PC-9 (cell line): Measurements from ENCODE around the gene DAAM1.

Experiments used
- CTCF ChIP-seq: fragments of 200-600 bp; sonication (generic); conservative IDR thresholded peaks from 2 replicates; pipeline ENCODE4 v1.6.1; 2017; ENCODE audit warnings: mixed run types, antibody characterized with exemption, mild to moderate bottlenecking, moderate library complexity
- EZH2 ChIP-seq: fragments of 200-600 bp; sonication (generic); IDR thresholded peaks from 2 replicates; pipeline ENCODE4 v1.8.0; 2017; ENCODE audit warnings: antibody characterized with exemption, low read depth

DNA sequence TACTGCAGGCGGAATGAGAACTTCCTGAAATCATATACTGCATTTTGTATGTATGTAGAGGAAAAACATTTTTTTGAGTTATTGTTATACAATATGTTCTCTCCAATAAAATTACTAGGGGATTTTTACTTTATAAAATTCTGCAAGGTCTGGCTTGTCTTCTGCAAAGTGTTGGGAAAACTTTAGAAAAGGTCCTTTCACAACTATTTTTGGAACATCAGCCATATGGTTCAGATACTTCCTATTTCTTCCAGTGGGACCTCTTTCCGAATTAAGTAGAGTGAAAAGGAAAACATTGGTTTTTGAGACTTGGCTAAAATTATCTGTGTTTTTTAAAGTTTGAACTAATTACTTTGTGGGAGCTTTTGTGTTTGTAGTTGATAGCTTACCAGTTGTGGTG lies 52.7 kb downstream of the DAAM1 start:
- TF ChIP-seq CTCF: no peak
- no peak for TF ChIP-seq EZH2
